Neural crest cell (in vitro differentiated cells): Measurements from ENCODE around the gene PI4KA. TPM values are rescaled to one million over a fixed set of nuclear protein-coding genes. Genes with fewer than 3 reads are reported as not detected.
A peak's percentile ranks its signal among the peaks of the same experiment; 100 is the strongest.

Experiments used
- DNase-seq: peaks from one replicate; pipeline ENCODE4 v3.0.0; 2021; ENCODE audit warnings: low read depth, mixed read lengths, low spot score
- H3K27ac Mint-ChIP-seq: one replicate; pipeline ENCODE4 v1.8.0; 2021; ENCODE audit warnings: mild to moderate bottlenecking, mixed read lengths; ENCODE audit not compliant: unreplicated experiment
- H3K27me3 Mint-ChIP-seq: 2 replicates; pipeline ENCODE4 v1.8.0; 2021; ENCODE audit warnings: low read depth, mild to moderate bottlenecking, mixed read lengths
- H3K36me3 Mint-ChIP-seq: 2 replicates; pipeline ENCODE4 v1.8.0; 2021; ENCODE audit warnings: low read depth, mild to moderate bottlenecking, mixed read lengths
- H3K4me1 Mint-ChIP-seq: 2 replicates; pipeline ENCODE4 v1.8.0; 2021; ENCODE audit warnings: mixed read lengths
- H3K4me3 Mint-ChIP-seq: one replicate; pipeline ENCODE4 v1.8.0; 2021; ENCODE audit warnings: mild to moderate bottlenecking, mixed read lengths
- H3K9me3 Mint-ChIP-seq: 2 replicates; pipeline ENCODE4 v1.8.0; 2021; ENCODE audit warnings: mixed read lengths
- CTCF ChIP-seq: fragments of 200-600 bp; sonication (generic); conservative IDR thresholded peaks from 2 replicates; pipeline ENCODE4 v1.5.0; 2021; ENCODE audit warnings: antibody characterized with exemption, mild to moderate bottlenecking
- total RNA-seq: library from RNA; stranded (reverse); gene quantifications from 2 replicates; pipeline ENCODE4 v1.2.1, GENCODE V29; 2021

Gene PI4KA
- total RNA-seq, 1 donor from 2014 or later = 85.8 TPM

- TF ChIP-seq CTCF = no peak
- Mint-ChIP-seq H3K27ac (no peak overlapping the region), H3K36me3 (peaks cover 7% of the 10 kb centered on the region), H3K4me3 (no peak overlapping the region), H3K27me3 (no peaks in the 10 kb centered on the region), H3K4me1 (no peaks in the 10 kb centered on the region), H3K9me3 (no peaks in the 10 kb centered on the region)
- no peak for DNase-seq
These were observed 59.6 kb downstream of the PI4KA start for GRCh38 chr22:20798974-20799373.

- no peaks in the 10 kb centered on the region for H3K27me3 Mint-ChIP-seq
- no peak for DNase-seq
- H3K36me3 Mint-ChIP-seq = peaks cover 7% of the 10 kb centered on the region
- H3K9me3 Mint-ChIP-seq = no peaks in the 10 kb centered on the region
- no peak for TF ChIP-seq CTCF
- no peak overlapping the region for H3K27ac Mint-ChIP-seq
- H3K4me3 Mint-ChIP-seq = no peak overlapping the region
- no peaks in the 10 kb centered on the region for H3K4me1 Mint-ChIP-seq
These were observed 60.4 kb downstream of the PI4KA start for GRCh38 chr22:20798218-20798617.

- Mint-ChIP-seq H3K27ac (peak overlapping the region; percentile 37), H3K36me3 (peaks cover 6% of the 10 kb centered on the region), H3K4me1 (no peaks in the 10 kb centered on the region), H3K9me3 (no peaks in the 10 kb centered on the region), H3K4me3 (no peak overlapping the region), H3K27me3 (no peaks in the 10 kb centered on the region)
- TF ChIP-seq CTCF = no peak
- DNase-seq = no peak
These were observed 61.9 kb downstream of the PI4KA start for GRCh38 chr22:20796731-20797130.

GRCh38 chr22:20794650-20795413 lies 63.8 kb downstream of the PI4KA start:
- Mint-ChIP-seq H3K9me3 (no peaks in the 10 kb centered on the region), H3K4me1 (no peaks in the 10 kb centered on the region), H3K36me3 (peaks cover 10% of the 10 kb centered on the region), H3K27me3 (no peaks in the 10 kb centered on the region), H3K4me3 (no peak overlapping the region), H3K27ac (no peak overlapping the region)
- no peak for DNase-seq
- no peak for TF ChIP-seq CTCF

- peaks cover 9% of the 10 kb centered on the region for H3K36me3 Mint-ChIP-seq
- no peak overlapping the region for H3K27ac Mint-ChIP-seq
- no peak for TF ChIP-seq CTCF
- H3K4me3 Mint-ChIP-seq = no peak overlapping the region
- DNase-seq = no peak
- no peaks in the 10 kb centered on the region for H3K9me3 Mint-ChIP-seq
- H3K27me3 Mint-ChIP-seq = no peaks in the 10 kb centered on the region
- no peaks in the 10 kb centered on the region for H3K4me1 Mint-ChIP-seq
These were observed 64.6 kb downstream of the PI4KA start for GRCh38 chr22:20793748-20794649.
